Measurements from ENCODE around the gene PGLYRP3. TPM values are rescaled to one million over a fixed set of nuclear protein-coding genes. Genes with fewer than 3 reads are reported as not detected.
"Not testable (repeated sequence)": the region's sequence is repeated elsewhere in the genome, so short reads cannot be mapped to it uniquely, and the experiment has no call there.

PGLYRP3 gene
- total and polyA plus RNA-seq, 11 donors: not detected

GRCh38 chr1:153347856-153348255, 35.1 kb upstream of the PGLYRP3 start:
- no peak for DNase-seq
- no peaks in the 10 kb centered on the region for H3K9me3 ChIP-seq
- 67 to 75% (median 72%) methylated on average over 7 of the region's 7 CpGs for WGBS, 4 donors
- H3K36me3 ChIP-seq: no peaks in the 10 kb centered on the region
- H3K4me1 ChIP-seq: peaks cover 0 to 10% (median 0%) of the 10 kb centered on the region in 12 donors
- no peak overlapping the region for H3K27ac ChIP-seq
- no peak for ATAC-seq
- no peak for TF ChIP-seq POLR2A (IDR thresholded peaks at IDR 0.05)
- TF ChIP-seq CTCF (IDR thresholded peaks at IDR 0.05): no peak
- no peak overlapping the region for H3K4me3 ChIP-seq
- peaks cover 0 to 48% (median 14%) of the 10 kb centered on the region in 9 donors for H3K27me3 ChIP-seq
- intact Hi-C loops (cut with DNase I): loop anchor here in 1 of 10 donors (10.0 kb wide), 1 partner anchor 407 kb away; no protein-coding TSS in a partner anchor

- H3K4me3 ChIP-seq, H3K36me3 ChIP-seq, H3K27ac ChIP-seq, H3K9me3 ChIP-seq, DNase-seq, ATAC-seq: not testable (repeated sequence)
- Histone ChIP-seq H3K27me3 (peaks cover 0 to 47% (median 14%) of the 10 kb centered on the region in 9 donors), H3K4me1 (peaks cover 0 to 10% (median 0%) of the 10 kb centered on the region in 12 donors)
- intact Hi-C loops (cut with DNase I): loop anchor here in 1 of 10 donors (10.0 kb wide), 1 partner anchor 408 kb away; no protein-coding TSS in a partner anchor
- WGBS, 4 donors: 60 to 71% (median 65%) methylated on average over 14 of the region's 14 CpGs
These were observed 34.3 kb upstream of the PGLYRP3 start for GRCh38 chr1:153347049-153347448.

- Histone ChIP-seq H3K27me3 (peaks cover 0 to 38% (median 10%) of the 10 kb centered on the region in 9 donors), H3K4me1 (peaks cover 0 to 10% (median 0%) of the 10 kb centered on the region in 12 donors), H3K4me3 (no peak overlapping the region), H3K9me3 (no peaks in the 10 kb centered on the region), H3K27ac (no peak overlapping the region), H3K36me3 (no peaks in the 10 kb centered on the region)
- intact Hi-C loops (cut with DNase I): loop anchor here in 1 of 10 donors (10.0 kb wide), 1 partner anchor 409 kb away; no protein-coding TSS in a partner anchor
- ATAC-seq (no peak), DNase-seq (no peak)
- TF ChIP-seq POLR2A (IDR thresholded peaks at IDR 0.05): no peak
- TF ChIP-seq CTCF (IDR thresholded peaks at IDR 0.05): no peak
- WGBS, 4 donors: 68 to 73% (median 71%) methylated on average over 6 of the region's 6 CpGs
These were observed 33.4 kb upstream of the PGLYRP3 start for GRCh38 chr1:153346077-153346723.

- intact Hi-C loops (cut with DNase I): loop anchor here in 1 of 10 donors (10.0 kb wide), 1 partner anchor 409 kb away; no protein-coding TSS in a partner anchor
These were observed 32.7 kb upstream of the PGLYRP3 start for GRCh38 chr1:153345187-153346076.

More at GRCh38 chr1:153345187-153346076, 32.7 kb upstream of the PGLYRP3 start:
- no peak for DNase-seq
- no peaks in the 10 kb centered on the region for H3K36me3 ChIP-seq
- peaks cover 0 to 32% (median 8%) of the 10 kb centered on the region in 9 donors for H3K27me3 ChIP-seq
- no peaks in the 10 kb centered on the region for H3K9me3 ChIP-seq
- 80 to 86% (median 85%) methylated on average over 13 to 14 of the region's 14 CpGs for WGBS, 4 donors
- TF ChIP-seq POLR2A (IDR thresholded peaks at IDR 0.05): no peak
- no peak for TF ChIP-seq CTCF (IDR thresholded peaks at IDR 0.05)
- H3K4me3 ChIP-seq: no peak overlapping the region
- H3K27ac ChIP-seq: no peak overlapping the region
- H3K4me1 ChIP-seq: peaks cover 0 to 10% (median 0%) of the 10 kb centered on the region in 12 donors
- no peak for ATAC-seq
